Middle frontal gyrus (tissue), 1 donor: ENCODE data around the gene FREM2.

Source experiments
- DNase-seq: peaks from one replicate; pipeline ENCODE4 v3.0.0-alpha.2; 2015; ENCODE audit warnings: low spot score; ENCODE audit errors: extremely low spot score

The FREM2 gene

GRCh38 chr13:38824342-38824741 lies 137.5 kb downstream of the FREM2 start:
- no peak for DNase-seq

DNA sequence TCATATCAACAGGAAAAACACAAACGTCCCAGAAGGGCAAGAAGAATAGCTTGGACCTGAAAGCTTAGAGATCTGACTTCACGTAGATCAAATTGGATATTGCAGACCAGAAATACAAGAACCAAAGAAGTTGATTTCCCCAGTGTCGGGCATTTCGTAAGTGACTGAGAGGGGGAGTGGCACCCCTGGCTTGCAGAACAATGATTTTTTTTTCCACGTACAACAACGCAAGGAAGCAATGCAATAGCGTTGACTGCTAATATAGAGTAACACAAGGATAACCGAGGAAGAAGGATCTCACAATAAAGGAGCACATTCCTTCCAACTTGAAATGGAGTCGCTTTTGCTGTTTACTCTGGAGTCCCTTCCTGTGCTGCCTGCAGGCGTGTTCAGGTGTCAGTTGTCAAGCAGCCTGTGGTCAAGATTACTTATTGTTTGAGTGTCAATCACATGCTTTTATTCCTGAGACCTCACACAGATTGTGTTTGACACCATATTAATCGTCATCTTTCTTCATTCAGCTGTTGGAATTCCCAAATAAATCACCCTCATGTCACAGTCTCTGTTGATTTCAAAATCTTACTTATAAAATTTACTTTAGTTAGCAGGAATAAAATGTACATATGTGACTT lies 139.4 kb downstream of the FREM2 start:
- no peak for DNase-seq

GRCh38 chr13:38830442-38831045 lies 143.7 kb downstream of the FREM2 start:
- DNase-seq: no peak

DNA sequence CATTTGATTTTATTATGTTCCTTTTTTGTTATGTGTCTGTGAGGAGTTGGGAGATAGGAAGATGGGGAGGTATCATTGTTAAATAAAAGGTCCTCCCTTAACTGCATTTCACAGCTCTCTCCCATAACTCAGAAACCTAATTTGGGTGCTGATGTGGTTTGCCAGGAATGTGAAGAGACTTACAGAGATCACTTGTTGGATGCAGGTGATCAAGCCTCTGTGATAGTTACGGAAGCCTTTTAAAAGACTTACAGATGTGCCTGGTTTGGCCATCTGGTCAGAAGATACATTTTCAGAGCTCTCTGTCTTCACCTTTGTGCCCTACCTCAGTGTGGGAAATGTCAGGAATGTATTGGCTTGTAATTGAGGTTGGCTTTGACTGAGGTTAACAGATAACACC lies 157.7 kb downstream of the FREM2 start:
- DNase-seq: no peak

GRCh38 chr13:38848360-38848759 lies 161.5 kb downstream of the FREM2 start:
- DNase-seq: no peak

GRCh38 chr13:38849315-38849714 lies 162.4 kb downstream of the FREM2 start:
- DNase-seq: no peak

- no peak for DNase-seq
Measured at GRCh38 chr13:38850868-38851626, 164.2 kb downstream of the FREM2 start.

GRCh38 chr13:38854226-38854625 lies 167.3 kb downstream of the FREM2 start:
- no peak for DNase-seq

DNA sequence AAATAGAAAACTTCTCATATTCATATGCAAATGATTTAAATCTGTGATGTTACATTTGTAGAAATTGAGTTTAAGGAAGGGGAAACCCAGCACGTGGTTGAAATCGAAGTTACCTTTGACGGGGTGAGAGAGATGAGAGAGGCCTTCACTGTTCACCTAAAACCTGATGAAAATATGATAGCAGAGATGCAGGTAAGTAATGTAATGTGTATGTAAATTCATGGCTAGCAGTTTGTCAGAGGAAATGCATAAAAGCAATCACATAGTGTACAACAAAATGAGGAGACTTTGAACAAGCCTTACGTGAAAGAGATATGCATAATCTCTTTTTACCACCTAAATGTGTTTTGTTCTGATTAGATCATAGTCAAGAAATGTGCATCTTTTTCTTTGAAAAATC lies 169.2 kb downstream of the FREM2 start:
- DNase-seq: no peak

DNA sequence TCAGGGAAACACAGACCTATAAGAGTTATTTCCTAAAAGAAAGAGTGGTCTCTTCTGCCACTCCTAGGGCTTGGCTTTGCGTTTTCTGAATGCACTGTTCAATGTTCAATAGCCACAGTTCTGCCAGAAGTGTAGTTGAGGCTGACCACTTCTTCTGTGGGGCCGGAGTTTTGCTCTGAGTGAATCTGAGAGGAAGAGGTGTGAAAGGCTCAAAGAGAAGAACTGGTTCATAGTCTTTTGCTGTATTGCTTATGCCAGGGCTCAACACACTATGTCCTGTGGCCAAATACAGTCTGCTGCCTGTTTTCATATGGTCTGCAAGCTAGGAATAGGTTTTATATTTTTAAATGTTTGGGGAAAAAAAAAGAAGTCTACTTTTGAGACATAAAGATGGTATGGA lies 175.6 kb downstream of the FREM2 start:
- no peak for DNase-seq

GRCh38 chr13:38863536-38863935 lies 176.7 kb downstream of the FREM2 start:
- no peak for DNase-seq

GRCh38 chr13:38866649-38867048 lies 179.8 kb downstream of the FREM2 start:
- no peak for DNase-seq

DNA sequence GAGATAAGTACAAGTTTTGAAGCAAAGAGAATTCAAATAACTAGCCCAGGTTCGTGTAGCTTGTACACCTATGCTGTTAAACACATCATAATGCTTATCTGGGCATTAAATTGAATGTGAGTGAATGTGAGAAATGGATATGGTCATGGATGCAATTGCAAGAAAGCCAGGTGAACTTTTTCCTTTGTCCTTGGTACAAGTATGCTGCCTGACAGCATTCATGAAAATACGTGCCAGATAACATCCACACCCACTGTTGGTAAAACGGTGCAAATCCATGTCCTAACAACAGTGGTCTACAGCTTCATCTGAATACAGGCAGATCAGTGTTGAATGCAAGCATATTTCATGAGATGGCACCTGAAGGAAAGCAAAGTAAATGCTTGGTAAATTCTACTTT lies 181.5 kb downstream of the FREM2 start:
- DNase-seq: no peak

- DNase-seq: no peak
Measured at GRCh38 chr13:38868870-38869269, 182.0 kb downstream of the FREM2 start.

- DNase-seq: no peak
Measured at GRCh38 chr13:38871275-38871674, 184.4 kb downstream of the FREM2 start.

DNA sequence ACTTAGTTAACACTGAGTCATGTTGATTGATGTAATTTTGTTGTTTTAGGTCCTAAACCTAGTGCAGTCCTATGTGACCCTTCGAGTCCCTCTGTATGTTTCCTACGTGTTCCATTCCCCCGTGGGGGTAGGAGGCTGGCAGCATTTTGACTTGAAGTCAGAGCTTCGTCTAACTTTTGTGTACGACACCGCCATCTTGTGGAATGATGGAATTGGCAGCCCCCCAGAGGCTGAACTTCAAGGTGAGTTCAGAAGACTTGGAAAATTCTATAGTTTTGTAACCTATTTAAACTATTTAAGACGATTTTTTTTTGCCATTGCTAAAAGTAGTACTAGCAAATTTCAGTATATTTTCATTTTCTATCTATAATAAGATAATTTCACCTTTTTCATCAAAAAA lies 185.8 kb downstream of the FREM2 start:
- DNase-seq: no peak

DNA sequence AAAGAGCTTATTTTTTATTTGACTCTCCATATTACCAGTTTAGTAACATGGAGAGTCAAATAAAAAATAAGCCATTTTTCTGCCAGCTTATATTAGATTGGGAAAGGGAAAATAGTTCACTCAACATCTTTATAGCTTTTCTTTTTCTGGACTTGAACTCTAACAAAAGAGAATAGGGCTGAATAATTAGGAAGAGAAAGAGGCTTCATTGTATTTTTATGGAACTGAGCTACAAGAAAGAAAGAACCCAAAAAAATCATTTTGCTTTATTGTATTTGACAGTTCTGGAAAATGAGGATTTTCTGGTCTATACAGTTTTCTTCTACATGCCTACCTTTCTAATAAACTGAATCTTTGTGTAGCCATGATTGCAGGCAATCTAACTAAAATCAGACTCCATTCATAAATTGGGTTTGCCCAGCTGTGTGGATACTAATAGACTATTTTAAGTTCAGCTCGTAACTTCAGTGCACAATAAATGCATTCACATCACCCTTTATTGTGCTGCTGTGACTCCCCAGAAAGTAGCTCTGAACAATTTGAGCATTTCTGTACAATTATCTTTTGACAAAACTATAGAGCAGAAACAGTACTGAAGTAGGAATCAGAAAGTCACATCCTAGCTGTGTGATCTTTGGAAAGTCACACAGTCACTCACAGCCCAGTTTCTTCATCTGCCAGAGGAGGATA lies 188.5 kb downstream of the FREM2 start:
- DNase-seq: no peak

- no peak for DNase-seq
Measured at GRCh38 chr13:38879278-38879677, 192.4 kb downstream of the FREM2 start.

GRCh38 chr13:38879786-38880185 lies 192.9 kb downstream of the FREM2 start:
- no peak for DNase-seq

DNA sequence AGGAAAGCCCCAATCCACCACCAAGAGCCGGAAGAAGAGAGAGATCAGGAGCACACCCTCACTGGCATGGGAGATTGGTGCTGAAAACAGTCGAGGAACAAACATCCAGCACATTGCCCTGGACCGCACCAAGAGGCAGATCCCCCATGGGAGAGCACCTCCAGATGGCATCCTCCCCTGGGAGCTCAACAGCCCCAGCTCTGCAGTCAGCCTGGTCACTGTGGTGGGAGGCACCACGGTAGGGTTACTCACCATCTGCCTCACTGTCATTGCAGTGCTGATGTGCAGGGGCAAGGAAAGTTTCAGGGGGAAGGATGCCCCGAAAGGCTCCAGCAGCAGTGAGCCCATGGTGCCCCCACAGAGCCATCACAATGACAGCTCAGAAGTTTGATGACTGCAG lies 193.5 kb downstream of the FREM2 start:
- DNase-seq: no peak

DNA sequence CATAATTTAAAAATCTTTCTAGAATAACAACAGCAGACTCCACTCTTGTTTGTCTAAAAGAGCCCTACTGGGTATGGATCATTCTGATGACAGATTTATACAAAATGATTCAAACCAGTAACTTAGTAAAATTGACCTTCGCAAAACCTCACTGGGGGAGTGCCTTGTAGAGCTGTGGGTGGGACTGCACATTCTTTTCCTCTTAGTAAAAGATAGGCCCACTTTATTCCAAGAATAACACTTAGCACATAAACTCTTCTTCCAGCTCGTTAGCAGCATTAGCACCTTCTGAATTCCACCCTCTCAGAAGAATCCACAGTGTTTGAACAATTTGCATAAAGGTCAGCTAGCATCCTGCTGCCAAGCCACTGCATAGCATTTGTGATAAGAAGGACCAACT lies 196.9 kb downstream of the FREM2 start:
- DNase-seq: no peak

- DNase-seq: no peak
Measured at GRCh38 chr13:38888309-38888708, 201.4 kb downstream of the FREM2 start.
